GM10266 (cell line): ENCODE measurements around the gene YIPF5.

Source experiments
- DNase-seq: peaks from one replicate; pipeline ENCODE4 v3.0.0; 2012; ENCODE audit errors: extremely low spot score
- TF ChIP-seq, protein P1 (sequence below): IDR thresholded peaks from 2 replicates; pipeline ENCODE4 v1.5.1; 2012; ENCODE audit warnings: mild to moderate bottlenecking, low read depth; ENCODE audit not compliant: control insufficient read depth, insufficient read depth; ENCODE audit errors: missing control alignments

The YIPF5 gene

DNA sequence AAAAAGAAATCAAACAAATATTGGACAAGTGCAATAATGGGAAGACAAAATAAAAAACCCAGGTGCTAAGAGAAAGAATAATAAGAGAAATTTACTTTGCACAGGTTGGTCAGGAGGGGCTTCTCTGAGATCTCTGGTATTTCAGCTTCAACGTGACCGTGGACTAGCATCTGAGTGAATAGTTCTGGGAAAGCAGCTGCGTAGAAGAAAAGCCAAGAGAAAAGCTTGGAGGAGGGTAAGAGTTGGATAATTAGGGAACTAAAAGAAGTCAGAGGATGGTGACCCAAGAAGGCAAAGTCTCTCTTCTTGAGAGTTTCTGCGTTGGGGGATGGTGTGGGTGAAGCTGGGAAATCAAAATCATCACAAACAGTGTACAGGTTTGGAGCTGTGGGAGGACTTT lies 41.6 kb downstream of the YIPF5 start:
- TF ChIP-seq, protein P1, sequence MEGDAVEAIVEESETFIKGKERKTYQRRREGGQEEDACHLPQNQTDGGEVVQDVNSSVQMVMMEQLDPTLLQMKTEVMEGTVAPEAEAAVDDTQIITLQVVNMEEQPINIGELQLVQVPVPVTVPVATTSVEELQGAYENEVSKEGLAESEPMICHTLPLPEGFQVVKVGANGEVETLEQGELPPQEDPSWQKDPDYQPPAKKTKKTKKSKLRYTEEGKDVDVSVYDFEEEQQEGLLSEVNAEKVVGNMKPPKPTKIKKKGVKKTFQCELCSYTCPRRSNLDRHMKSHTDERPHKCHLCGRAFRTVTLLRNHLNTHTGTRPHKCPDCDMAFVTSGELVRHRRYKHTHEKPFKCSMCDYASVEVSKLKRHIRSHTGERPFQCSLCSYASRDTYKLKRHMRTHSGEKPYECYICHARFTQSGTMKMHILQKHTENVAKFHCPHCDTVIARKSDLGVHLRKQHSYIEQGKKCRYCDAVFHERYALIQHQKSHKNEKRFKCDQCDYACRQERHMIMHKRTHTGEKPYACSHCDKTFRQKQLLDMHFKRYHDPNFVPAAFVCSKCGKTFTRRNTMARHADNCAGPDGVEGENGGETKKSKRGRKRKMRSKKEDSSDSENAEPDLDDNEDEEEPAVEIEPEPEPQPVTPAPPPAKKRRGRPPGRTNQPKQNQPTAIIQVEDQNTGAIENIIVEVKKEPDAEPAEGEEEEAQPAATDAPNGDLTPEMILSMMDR = no peak
- no peak for DNase-seq

DNA sequence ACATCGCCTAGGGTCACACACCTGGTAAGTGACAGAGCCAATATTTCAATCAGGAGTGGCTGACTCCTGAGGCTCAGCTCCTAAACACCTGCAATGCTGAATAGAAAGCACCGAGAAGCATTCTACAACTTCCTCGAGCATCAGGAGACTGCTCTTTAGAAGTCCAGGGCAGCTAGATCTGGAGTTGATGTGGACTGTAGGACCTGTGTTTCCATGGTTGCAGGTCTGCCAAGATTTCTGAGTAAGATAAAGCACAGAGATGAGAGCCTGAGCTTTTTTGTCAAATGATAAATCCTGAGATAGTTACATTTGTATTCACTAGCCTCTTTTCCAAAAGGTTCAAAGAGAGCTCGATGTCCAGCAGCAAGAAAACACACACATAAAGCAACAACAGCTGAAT lies 43.8 kb downstream of the YIPF5 start:
- TF ChIP-seq, protein P1 = no peak
- no peak for DNase-seq

- no peak for DNase-seq
- TF ChIP-seq, protein P1 = no peak
Observed at GRCh38 chr5:144125163-144125726, 45.2 kb downstream of the YIPF5 start.

DNA sequence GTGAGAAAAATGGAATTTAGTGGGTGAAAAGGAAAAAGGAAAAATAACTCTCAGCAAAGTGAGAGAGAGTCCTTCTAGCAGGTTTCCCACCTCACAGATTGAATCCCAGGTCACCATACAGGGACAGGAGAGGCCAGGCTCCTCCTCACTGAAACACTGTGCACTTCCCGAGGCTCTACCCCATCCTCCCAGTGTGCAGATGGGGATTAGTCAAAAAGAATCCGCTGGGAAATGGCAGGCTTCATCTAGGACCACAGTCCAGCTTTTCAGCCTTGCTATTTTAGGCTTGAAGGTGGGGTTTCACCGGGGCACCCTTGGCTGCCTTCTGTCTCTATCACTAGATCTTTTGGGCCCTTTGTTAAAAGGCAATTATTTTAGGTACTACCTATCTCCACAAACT lies 47.8 kb downstream of the YIPF5 start:
- DNase-seq = no peak
- TF ChIP-seq, protein P1 = no peak

- DNase-seq = no peak
- TF ChIP-seq, protein P1 = no peak
Observed at GRCh38 chr5:144122081-144122480, 48.4 kb downstream of the YIPF5 start.

DNA sequence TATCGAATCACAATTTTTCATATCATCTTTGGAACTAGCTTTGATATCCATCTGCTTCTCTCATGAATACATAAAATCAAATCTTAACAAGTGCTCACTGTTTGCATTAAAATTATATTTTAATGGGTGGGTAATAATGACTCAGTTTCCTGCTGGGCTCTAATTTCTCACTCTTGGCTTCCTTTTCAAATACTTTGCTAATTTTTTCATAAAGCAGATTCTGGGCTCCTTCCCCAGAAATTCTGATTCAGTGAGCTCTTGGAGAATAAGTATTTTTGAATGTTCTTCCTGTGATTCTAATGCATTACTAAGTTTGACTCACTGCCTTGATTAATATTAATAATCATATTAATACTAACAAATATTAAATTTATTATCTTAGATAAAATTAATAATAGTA lies 48.9 kb downstream of the YIPF5 start:
- TF ChIP-seq, protein P1 = no peak
- no peak for DNase-seq

DNA sequence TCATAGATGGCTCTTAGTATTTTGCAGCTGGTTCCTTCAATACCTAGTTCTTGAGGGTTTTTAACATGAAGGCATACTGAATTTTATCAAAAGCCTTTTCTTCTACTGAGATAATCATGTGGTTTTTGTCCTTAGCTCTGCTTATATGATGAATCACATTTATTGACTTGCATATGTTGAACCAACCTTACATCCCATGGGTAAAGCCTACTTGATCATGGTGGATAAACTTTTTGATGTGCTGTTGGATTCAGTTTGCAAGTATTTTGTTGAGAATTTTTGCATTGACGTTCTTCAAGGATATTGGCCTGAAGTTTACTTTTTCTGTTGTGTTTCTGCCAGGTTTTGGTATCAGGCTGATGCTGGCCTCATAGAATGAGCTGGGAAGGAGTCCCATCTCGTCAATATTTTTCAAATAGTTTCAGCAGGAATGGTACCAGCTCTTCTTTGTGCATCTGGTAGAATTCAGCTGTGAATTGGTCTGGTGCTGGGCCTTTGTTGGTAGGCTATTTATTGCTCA lies 49.7 kb downstream of the YIPF5 start:
- TF ChIP-seq, protein P1 = no peak
- no peak for DNase-seq
